ENCODE measurements around the gene RAD51B.

DNA sequence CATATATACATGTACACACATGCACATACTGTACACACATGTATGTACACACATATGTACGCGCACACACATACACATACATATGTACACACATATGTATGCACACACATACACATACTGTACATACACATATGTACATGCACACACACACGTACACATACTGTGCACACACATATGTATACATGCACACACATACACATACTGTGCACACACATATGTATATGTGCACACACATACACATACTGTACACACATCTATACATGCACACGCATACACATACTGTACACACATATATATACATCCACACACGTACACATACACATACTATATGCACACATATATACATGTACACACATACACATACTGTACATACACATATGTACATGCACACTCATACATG is 853.9 kb downstream of the RAD51B start:
- TF ChIP-seq, protein P1, sequence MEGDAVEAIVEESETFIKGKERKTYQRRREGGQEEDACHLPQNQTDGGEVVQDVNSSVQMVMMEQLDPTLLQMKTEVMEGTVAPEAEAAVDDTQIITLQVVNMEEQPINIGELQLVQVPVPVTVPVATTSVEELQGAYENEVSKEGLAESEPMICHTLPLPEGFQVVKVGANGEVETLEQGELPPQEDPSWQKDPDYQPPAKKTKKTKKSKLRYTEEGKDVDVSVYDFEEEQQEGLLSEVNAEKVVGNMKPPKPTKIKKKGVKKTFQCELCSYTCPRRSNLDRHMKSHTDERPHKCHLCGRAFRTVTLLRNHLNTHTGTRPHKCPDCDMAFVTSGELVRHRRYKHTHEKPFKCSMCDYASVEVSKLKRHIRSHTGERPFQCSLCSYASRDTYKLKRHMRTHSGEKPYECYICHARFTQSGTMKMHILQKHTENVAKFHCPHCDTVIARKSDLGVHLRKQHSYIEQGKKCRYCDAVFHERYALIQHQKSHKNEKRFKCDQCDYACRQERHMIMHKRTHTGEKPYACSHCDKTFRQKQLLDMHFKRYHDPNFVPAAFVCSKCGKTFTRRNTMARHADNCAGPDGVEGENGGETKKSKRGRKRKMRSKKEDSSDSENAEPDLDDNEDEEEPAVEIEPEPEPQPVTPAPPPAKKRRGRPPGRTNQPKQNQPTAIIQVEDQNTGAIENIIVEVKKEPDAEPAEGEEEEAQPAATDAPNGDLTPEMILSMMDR (IDR thresholded peaks at IDR 0.05): no peak
- no peak for TF ChIP-seq POLR2A (IDR thresholded peaks at IDR 0.05)

Data from ovary (tissue), 3 donors.